NB4 (cell line): ENCODE results near the gene APOL4.

Source experiments
- CTCF ChIP-seq: IDR thresholded peaks from one replicate; pipeline ENCODE4 v1.5.1; 2012; ENCODE audit warnings: low read depth, low read length
- MAX ChIP-seq: IDR thresholded peaks from 2 replicates; pipeline ENCODE4 v1.6.1; 2011; ENCODE audit warnings: low read depth, low read length
- MYC ChIP-seq: IDR thresholded peaks from 2 replicates; pipeline ENCODE4 v1.6.1; 2011; ENCODE audit warnings: low read depth, low read length
- POLR2A ChIP-seq: IDR thresholded peaks from 2 replicates; pipeline ENCODE4 v1.6.1; 2011; ENCODE audit warnings: mild to moderate bottlenecking; ENCODE audit not compliant: insufficient read length; ENCODE audit errors: extremely low read depth

GRCh38 chr22:36156515-36157419 is 44.8 kb downstream of the APOL4 start:
- TF ChIP-seq CTCF (no peak), POLR2A (no peak), MYC (no peak), MAX (no peak)
